AG04449 (cell line): ENCODE results near the gene PLAA.

Source experiments
- CTCF ChIA-PET: fragments of 350-600 bp; formaldehyde crosslinking; extraction: SDS; loops from one replicate; lab custom pipeline; 2021; ENCODE audit warnings: antibody characterized with exemption; lab: Yijun Ruan, JAX
- POLR2A ChIA-PET: fragments of 400-600, 350-600 bp; formaldehyde crosslinking; extraction: SDS; loops from one replicate; lab custom pipeline; 2020; ENCODE audit warnings: antibody characterized with exemption, inconsistent platforms; lab: Yijun Ruan, JAX
- DNase-seq: peaks from one replicate; pipeline ENCODE4 v3.0.0-alpha.2; 2010; ENCODE audit warnings: low read depth, low spot score
- H3K4me3 ChIP-seq: 2 replicates; pipeline ENCODE4 v1.5.1; 2011; ENCODE audit warnings: low read depth, mild to moderate bottlenecking, control low read depth, low read length
- TF ChIP-seq, protein P1 (sequence below): IDR thresholded peaks from one replicate; pipeline ENCODE4 v1.5.1; 2011; ENCODE audit warnings: mild to moderate bottlenecking, moderate library complexity, low read length, control low read depth, inconsistent platforms; ENCODE audit not compliant: insufficient read depth; ENCODE audit errors: missing control alignments

The PLAA gene

DNA sequence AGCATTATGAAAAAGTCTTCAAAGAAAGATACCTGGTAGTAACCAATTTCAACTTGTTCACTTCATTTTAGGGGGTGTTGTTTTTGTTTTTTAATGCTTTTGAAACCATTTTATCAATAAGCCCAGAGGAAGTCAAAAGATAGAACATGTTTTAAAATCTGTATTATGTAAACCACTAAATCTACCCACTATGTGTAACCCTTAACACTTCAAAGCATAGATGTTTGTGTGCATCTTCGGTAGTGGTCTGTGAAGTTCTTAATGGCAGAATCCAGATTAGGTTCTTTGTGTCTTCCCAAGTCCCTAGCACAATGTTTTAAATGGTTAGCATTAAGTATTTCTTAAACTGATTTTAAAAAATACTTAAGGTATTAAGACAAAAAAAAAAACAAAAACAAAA, 6.3 kb downstream of the PLAA start:
- CTCF ChIA-PET: interaction anchor here (0.7 kb wide), 1 partner anchor 13 kb away, joined by 3 read pairs; no protein-coding TSS in a partner anchor
- POLR2A ChIA-PET: no interaction called here
- TF ChIP-seq, protein P1, sequence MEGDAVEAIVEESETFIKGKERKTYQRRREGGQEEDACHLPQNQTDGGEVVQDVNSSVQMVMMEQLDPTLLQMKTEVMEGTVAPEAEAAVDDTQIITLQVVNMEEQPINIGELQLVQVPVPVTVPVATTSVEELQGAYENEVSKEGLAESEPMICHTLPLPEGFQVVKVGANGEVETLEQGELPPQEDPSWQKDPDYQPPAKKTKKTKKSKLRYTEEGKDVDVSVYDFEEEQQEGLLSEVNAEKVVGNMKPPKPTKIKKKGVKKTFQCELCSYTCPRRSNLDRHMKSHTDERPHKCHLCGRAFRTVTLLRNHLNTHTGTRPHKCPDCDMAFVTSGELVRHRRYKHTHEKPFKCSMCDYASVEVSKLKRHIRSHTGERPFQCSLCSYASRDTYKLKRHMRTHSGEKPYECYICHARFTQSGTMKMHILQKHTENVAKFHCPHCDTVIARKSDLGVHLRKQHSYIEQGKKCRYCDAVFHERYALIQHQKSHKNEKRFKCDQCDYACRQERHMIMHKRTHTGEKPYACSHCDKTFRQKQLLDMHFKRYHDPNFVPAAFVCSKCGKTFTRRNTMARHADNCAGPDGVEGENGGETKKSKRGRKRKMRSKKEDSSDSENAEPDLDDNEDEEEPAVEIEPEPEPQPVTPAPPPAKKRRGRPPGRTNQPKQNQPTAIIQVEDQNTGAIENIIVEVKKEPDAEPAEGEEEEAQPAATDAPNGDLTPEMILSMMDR: no peak
- DNase-seq: no peak
- no peak overlapping the region for H3K4me3 ChIP-seq

DNA sequence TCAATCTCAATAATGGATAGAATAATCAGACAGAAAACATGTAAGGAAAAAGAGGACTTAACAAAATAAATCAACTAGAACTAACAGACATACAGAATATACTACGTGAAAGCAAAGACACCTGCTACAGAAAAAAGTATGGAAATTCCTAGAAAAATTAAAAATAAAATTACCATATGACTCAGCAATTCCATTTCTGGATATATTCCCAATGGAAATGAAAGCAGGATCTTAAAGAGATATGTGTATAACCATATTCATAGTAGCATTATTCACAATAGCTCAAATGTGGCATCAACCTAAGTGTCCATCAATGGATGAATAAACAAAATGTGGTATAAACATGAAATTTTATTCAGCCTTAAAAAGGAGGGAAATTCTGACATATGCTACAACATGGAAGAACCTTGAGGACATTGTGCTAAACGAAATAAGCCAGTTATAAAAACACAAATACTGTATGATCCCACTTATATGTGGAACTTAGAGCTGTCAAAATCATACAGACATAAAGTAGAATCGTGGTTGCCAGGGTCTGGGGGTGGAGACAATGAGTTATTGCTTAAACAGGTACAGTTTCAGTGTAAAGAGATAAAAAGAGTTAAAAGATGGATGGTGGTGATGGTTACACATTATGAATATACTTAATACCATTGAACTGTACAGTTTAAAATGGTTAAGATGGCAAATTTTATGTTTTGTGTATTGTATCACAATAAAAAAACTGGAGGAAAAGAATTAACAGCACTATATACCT, 6.9 kb downstream of the PLAA start:
- TF ChIP-seq, protein P1: no peak
- H3K4me3 ChIP-seq: no peak overlapping the region
- ChIA-PET POLR2A (no interaction called here), CTCF (no interaction called here)
- DNase-seq: no peak

DNA sequence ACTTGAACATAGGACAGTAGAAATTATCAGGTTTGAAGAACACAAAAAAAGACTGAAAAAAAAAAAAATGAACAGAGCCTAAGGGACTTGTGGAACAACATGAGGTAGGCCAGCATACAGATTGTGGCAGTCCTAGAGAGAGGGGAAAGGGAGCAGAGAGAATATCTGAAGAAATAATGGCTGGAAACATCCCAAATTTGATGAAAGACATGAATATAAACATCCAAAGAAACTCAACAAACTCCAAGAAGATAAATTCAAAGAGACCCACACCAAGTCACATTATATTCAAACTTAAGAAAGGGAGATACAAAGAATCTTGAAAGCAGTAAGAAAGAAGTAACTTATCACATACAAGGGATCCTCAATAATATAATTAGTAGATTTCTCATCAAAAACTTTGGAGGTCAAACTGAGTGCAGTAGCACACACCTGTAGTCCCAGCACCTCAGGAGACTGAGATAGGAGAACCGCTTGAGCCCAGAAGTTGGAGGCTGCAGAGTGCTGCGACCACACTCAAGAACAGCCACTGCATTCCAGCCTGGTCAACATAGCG, 9.1 kb downstream of the PLAA start:
- CTCF ChIA-PET: no interaction called here
- H3K4me3 ChIP-seq: no peak overlapping the region
- DNase-seq: no peak
- TF ChIP-seq, protein P1: no peak
- POLR2A ChIA-PET: no interaction called here

DNA sequence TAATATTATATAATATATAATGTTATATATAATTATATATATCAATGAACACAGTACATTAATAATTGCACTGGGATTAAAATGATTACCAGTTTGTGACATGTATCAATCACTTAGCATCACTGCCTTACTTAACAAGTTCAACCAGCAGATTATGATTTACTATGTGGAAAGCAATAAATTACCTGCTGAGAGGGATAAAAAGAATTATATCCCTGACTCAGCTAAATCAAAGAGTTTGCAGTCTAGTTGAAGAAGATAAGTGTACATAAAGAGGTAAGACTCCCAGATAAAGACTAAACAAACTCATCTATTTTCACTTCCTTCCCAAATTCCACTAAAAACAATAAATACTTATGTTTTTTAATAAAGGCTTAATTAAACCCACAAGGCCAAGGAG, 11.2 kb downstream of the PLAA start:
- TF ChIP-seq, protein P1: no peak
- no peak overlapping the region for H3K4me3 ChIP-seq
- ChIA-PET POLR2A (interaction anchor here (1.5 kb wide), 1 partner anchor 11 kb away, joined by 3 read pairs; the partner anchor contains the start of gene PLAA), CTCF (interaction anchor here (0.8 kb wide), 1 partner anchor 8 kb away, joined by 3 read pairs; no protein-coding TSS in a partner anchor)
- DNase-seq: no peak

DNA sequence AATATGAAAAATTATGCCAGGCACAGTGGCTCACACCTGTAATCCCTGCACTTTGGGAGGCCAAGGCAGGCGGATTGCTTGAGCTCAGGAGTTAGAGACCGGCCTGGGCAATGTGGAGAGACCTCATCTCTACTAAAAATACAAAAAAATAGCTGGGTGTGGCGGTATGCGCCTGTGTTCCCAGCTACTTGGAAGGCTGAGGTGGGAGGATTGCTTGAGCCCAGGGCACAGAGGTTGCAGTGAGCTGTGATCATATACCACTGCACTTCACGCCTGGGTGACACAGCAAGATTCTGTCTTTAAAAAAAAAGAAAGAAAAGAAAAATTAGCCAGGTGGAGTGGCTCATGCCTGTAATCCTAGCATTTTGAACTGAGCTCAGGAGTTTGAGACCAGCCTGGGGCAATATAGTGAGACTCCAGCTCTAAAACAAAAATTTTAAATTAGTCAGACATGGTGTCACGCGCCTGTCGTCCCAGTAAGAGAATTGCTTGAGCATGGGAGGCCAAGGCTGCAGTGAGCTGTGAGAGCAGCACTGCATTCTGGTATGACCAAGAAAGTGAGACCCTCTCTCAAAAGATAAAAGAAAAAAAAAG, 18.0 kb downstream of the PLAA start:
- POLR2A ChIA-PET: no interaction called here
- no peak overlapping the region for H3K4me3 ChIP-seq
- DNase-seq: no peak
- TF ChIP-seq, protein P1: no peak
- CTCF ChIA-PET: no interaction called here

DNA sequence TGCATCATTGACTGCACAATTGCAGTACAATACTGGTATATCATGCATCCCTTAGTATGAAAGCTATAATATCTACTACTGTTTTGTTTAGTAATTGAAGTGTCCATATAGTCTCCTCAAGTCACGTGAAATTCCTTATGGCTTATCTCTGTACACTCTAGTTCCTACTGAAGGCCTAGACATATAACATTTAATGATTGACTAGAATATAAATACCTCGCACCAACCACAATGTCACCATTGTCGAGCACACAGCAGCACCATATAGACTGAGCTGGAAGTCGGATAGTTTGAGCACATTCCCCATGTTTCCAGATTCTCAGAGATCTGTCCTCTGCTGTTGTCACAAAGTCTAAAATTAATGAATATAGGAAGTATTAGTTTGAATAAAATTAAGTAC, 21.4 kb downstream of the PLAA start:
- CTCF ChIA-PET: interaction anchor here (1.0 to 1.4 kb wide), 2 partner anchors 34 to 352 kb away, joined by 3 to 4 read pairs; partner anchors contain the start of gene CAAP1
- no peak overlapping the region for H3K4me3 ChIP-seq
- DNase-seq: no peak
- TF ChIP-seq, protein P1: no peak
- POLR2A ChIA-PET: no interaction called here
